HEK293T (cell line): ENCODE measurements around the gene ZNRF3.
"Not testable (repeated sequence)": the region's sequence is repeated elsewhere in the genome, so short reads cannot be mapped to it uniquely, and the experiment has no call there.

Experiments
- BHLHE40 ChIP-seq: fragments of 450-650 bp; IDR thresholded peaks from 2 replicates; pipeline ENCODE4 v1.6.1; 2016; ENCODE audit warnings: mild to moderate bottlenecking, moderate library complexity, borderline replicate concordance
- CTBP1 ChIP-seq: fragments of 450-650 bp; IDR thresholded peaks from 2 replicates; pipeline ENCODE4 v1.6.1; 2016; ENCODE audit warnings: borderline replicate concordance
- ELF4 ChIP-seq: fragments of 450-650 bp; IDR thresholded peaks from 2 replicates; pipeline ENCODE4 v1.6.1; 2017; ENCODE audit warnings: antibody characterized with exemption
- FOXA1 ChIP-seq: fragments of 450-650 bp; IDR thresholded peaks from 2 replicates; pipeline ENCODE4 v1.6.1; 2016; ENCODE audit warnings: mild to moderate bottlenecking
- FOXK2 ChIP-seq: fragments of 450-650 bp; IDR thresholded peaks from 2 replicates; pipeline ENCODE4 v1.6.1; 2016; ENCODE audit warnings: mild to moderate bottlenecking
- FOXM1 ChIP-seq: fragments of 450-650 bp; IDR thresholded peaks from 2 replicates; pipeline ENCODE4 v1.6.1; 2017; ENCODE audit warnings: mild to moderate bottlenecking, borderline replicate concordance
- HDGF ChIP-seq: fragments of 450-650 bp; IDR thresholded peaks from 2 replicates; pipeline ENCODE4 v1.6.1; 2017; ENCODE audit warnings: antibody characterized with exemption, borderline replicate concordance
- L3MBTL2 ChIP-seq: fragments of 450-650 bp; conservative IDR thresholded peaks from 2 replicates; pipeline ENCODE4 v1.6.1; 2016; ENCODE audit warnings: mild to moderate bottlenecking
- NFRKB ChIP-seq: fragments of 450-650 bp; IDR thresholded peaks from 2 replicates; pipeline ENCODE4 v1.6.1; 2016; ENCODE audit warnings: mild to moderate bottlenecking, moderate library complexity
- SP1 ChIP-seq: fragments of 450-650 bp; IDR thresholded peaks from 2 replicates; pipeline ENCODE4 v1.6.1; 2017
- SUZ12 ChIP-seq: fragments of 450-650 bp; IDR thresholded peaks from 2 replicates; pipeline ENCODE4 v1.6.1; 2016; ENCODE audit warnings: mild to moderate bottlenecking
- ZNF384 ChIP-seq: fragments of 450-650 bp; IDR thresholded peaks from 2 replicates; pipeline ENCODE4 v1.6.1; 2016

DNA sequence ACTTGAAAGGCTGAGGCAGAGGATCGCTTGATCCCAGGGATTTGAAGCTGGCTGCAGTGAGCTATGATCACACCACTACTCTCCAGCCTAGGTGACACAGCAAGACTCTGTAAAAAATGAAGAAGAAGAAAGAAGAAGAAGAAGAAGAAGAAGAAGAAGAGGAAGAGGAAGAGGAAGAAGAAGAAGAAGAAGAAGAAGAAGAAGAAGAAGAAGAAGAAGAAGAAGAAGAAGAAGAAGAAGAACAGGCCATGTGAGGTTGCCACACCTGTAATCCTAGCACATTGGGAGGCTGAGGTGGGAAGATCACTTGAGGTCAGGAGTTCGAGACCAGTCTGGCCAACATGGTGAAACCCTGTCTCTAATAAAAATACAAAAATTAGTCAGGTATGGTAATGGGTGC is 39.1 kb upstream of the ZNRF3 start:
- not testable (repeated sequence) for TF ChIP-seq BHLHE40, FOXM1, FOXK2, CTBP1, SUZ12, HDGF, FOXA1, SP1, NFRKB, ZNF384, ELF4, L3MBTL2
